ENCODE measurements around the gene RAD51B. TPM values are rescaled to one million over a fixed set of nuclear protein-coding genes. Genes with fewer than 3 reads are reported as not detected.

RAD51B gene
- total RNA-seq, 1 experiment from 2014 or later: 16.7 TPM

DNA sequence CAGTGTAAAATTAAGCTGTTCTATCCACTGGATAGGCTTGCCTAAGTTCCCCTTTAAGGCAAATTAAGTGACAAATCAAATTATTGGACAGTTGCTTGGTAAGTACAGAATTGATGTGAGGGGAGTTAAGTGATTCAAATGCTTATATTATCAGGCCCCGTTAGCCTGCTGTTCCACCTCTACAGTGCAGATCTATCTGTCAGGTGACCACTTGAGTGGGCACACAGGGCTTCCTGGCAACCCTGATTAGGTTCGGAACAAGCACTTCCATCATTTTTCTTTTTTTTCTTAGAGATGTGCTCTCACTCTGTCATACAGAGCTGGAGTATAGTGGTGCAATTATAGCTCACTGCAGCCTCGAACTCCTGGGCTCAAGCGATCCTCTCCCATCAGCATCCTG lies 453.8 kb downstream of the RAD51B start:
- H2AK5ac ChIP-seq (ENCODE audit: insufficient read length, low read length): no peak overlapping the region
- no peak overlapping the region for H3K9ac ChIP-seq (ENCODE audit: extremely low read depth, insufficient read length, low read length)
- H2BK5ac ChIP-seq (ENCODE audit: insufficient read length, low read length): no peak overlapping the region
- no peaks in the 10 kb centered on the region for H3K9me3 ChIP-seq (ENCODE audit: control insufficient read depth, low read depth, low read length)
- H3K4me2 ChIP-seq (ENCODE audit: insufficient read depth, insufficient read length, low read length): no peak overlapping the region
- Mint-ChIP-seq H3K27me3 (ENCODE audit: low read depth) (peaks cover 4% of the 10 kb centered on the region; the same call in 1 of the 2 replicates), H3K9me3 (no peaks in the 10 kb centered on the region), H3K4me3 (no peak overlapping the region), H3K36me3 (ENCODE audit: insufficient read depth in 1 of 3, low read depth in 3 of 3) (no peaks in the 10 kb centered on the region), H3K27ac (no peak overlapping the region), H3K4me1 (peaks cover 13 to 14% of the 10 kb centered on the region in 2 experiments)
- H3K14ac ChIP-seq (ENCODE audit: insufficient read depth, low read length): no peak overlapping the region
- no peak overlapping the region for H2BK20ac ChIP-seq (ENCODE audit: low read depth, low read length, poor library complexity, severe bottlenecking)
- TF ChIP-seq, protein P1, sequence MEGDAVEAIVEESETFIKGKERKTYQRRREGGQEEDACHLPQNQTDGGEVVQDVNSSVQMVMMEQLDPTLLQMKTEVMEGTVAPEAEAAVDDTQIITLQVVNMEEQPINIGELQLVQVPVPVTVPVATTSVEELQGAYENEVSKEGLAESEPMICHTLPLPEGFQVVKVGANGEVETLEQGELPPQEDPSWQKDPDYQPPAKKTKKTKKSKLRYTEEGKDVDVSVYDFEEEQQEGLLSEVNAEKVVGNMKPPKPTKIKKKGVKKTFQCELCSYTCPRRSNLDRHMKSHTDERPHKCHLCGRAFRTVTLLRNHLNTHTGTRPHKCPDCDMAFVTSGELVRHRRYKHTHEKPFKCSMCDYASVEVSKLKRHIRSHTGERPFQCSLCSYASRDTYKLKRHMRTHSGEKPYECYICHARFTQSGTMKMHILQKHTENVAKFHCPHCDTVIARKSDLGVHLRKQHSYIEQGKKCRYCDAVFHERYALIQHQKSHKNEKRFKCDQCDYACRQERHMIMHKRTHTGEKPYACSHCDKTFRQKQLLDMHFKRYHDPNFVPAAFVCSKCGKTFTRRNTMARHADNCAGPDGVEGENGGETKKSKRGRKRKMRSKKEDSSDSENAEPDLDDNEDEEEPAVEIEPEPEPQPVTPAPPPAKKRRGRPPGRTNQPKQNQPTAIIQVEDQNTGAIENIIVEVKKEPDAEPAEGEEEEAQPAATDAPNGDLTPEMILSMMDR (conservative IDR thresholded peaks at IDR 0.05): no peak
- no peak overlapping the region for H2BK12ac ChIP-seq (ENCODE audit: insufficient read length, low read depth, low read length)
- H3K27me3 ChIP-seq (ENCODE audit: insufficient read depth, low read length): no peaks in the 10 kb centered on the region
- H3T11ph ChIP-seq (ENCODE audit: low read length): no peak overlapping the region
- H4K20me1 ChIP-seq (ENCODE audit: control insufficient read depth, insufficient read depth, insufficient read length): no peaks in the 10 kb centered on the region
- H4K5ac ChIP-seq (ENCODE audit: insufficient read length, low read depth, low read length): no peak overlapping the region
- H3K79me2 ChIP-seq (ENCODE audit: insufficient read depth, low read length): no peaks in the 10 kb centered on the region
- WGBS (ENCODE audit: extremely low coverage, insufficient read length, low lambda C conversion rate): no CpG with 5 or more reads among the region's 4 CpGs
- H3K4ac ChIP-seq (ENCODE audit: low read depth, low read length): no peak overlapping the region
- H3K4me1 ChIP-seq (ENCODE audit: insufficient read depth, low read length): no peaks in the 10 kb centered on the region
- no peak overlapping the region for H2AFZ ChIP-seq (ENCODE audit: low read length)
- H3K79me1 ChIP-seq (ENCODE audit: insufficient read depth, low read depth, low read length, poor library complexity, severe bottlenecking): no peaks in the 10 kb centered on the region
- H4K91ac ChIP-seq (ENCODE audit: insufficient read length, low read depth, low read length): no peak overlapping the region
- H3K23ac ChIP-seq (ENCODE audit: insufficient read length, low read depth, low read length): no peak overlapping the region
- DNase-seq: no peak
- H3K27ac ChIP-seq (ENCODE audit: insufficient read length, low read depth, low read length): no peak overlapping the region
- no peak overlapping the region for H2BK15ac ChIP-seq (ENCODE audit: low read depth, low read length)
- no peak overlapping the region for H4K8ac ChIP-seq (replicated peaks; ENCODE audit: insufficient read length, low read depth, low read length)
- H3K18ac ChIP-seq (ENCODE audit: insufficient read length, low read depth, low read length): no peak overlapping the region
- no peak overlapping the region for H2BK120ac ChIP-seq (ENCODE audit: low read depth, low read length, poor library complexity, severe bottlenecking)
- no peaks in the 10 kb centered on the region for H3K23me2 ChIP-seq (ENCODE audit: insufficient read length, low read depth, low read length, poor library complexity, severe bottlenecking)
- H3K56ac ChIP-seq (ENCODE audit: insufficient read length, low read depth, low read length): no peak overlapping the region
